DMS79 (cell line): ENCODE data around the gene C4BPB.

Experiments used
- DNase-seq: peaks from one replicate; lab custom pipeline; 2025; lab: John Stamatoyannopoulos, UW

Gene C4BPB

DNA sequence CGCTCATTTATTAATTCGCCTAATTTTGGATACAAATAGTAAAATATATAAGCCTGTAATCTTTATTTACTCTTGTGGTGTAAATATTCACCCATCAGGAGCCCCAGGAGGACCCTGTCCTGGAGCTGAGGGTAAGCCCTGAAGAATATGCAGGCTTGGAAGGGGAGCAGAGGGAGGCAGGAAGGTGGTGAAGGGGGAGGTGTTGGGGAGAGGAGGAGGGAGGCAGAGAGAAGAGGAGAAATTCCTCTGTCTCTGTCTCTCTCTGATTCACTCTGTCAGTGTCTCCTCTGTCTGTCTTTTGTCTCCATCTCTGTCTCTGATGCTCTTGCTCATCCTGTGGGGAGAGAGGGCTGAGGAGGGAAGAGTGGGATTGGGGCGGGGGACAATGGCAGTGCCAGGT, 2.8 kb upstream of the C4BPB start:
- DNase-seq, result no peak

DNA sequence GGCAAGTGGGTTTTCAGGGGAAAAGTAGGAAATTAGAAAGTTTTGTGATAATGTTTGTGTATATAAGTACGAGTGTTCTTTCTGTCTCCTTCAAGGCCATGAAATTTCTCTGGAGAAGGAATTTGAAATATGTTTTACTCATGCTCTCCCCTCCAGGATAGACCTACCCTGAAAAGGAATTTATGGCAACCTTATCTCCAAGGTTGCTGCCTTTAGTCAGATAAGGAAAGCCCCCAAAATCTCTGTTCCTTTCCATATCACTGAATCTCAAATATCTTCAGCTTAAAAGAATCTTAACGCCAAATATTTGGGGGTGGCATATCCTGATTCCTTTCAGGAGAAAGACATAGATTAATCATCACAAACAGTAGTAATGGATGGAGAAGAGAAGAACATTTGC, 499 bp upstream of the C4BPB start:
- no peak for DNase-seq

DNA sequence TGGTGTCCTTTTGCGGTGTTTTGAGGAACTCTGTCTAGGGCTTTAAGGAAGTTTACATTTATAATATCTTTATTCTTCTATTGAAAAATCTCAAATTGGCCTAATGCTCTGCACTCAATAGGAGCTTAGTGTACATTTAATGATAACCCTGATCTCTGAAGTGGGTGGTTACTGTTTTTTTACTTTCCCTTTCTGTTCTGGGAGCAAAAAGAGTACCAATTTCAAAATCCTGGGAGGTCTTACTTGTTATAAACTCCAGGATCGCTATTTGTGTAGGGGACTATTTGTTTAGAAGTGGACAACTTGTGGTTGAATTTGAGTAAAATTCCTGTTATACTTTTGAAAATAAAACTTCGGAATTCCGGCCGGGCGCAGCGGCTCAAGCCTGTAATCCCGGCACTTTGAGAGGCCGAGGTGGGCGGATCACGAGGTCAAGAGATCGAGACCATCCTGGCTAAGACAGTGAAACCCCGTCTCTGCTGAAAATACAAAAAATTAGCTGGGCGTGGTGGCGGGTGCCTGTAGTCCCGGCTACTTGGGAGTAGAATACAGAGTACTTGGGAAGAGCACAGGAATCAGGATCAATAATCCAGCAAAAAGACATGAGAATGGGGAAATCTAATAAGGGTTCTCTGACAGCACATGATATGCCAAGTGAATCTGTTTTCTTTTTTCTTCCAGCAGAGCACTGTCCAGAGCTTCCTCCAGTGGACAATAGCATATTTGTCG, 1.1 kb downstream of the C4BPB start:
- DNase-seq, result no peak

DNA sequence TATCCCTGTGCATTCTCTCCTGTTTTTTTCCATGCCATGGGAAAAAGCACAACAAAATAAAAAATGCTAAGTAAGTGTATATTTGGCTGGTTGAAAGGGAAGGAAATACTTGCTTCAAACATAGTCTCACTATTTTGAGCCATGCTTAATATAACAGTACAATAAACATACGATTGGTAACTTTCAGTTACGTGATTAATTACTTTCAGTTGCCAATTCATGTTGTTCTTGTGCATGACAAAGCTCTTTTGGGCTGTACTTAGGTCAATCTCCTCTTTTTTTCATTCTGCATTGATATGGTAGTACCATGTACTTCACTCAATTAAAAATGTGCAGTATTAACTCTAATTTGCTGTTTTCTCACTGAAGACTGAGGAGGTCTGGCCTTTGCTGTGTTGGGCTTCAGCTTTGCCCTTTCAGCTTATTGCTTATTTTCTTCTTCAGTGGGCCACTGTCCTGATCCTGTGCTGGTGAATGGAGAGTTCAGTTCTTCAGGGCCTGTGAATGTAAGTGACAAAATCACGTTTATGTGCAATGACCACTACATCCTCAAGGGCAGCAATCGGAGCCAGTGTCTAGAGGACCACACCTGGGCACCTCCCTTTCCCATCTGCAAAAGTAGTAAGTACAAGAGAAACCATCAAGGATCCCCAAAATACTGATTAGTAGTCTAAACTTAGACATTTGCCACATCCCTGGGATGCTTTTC, 2.7 kb downstream of the C4BPB start:
- no peak for DNase-seq

DNA sequence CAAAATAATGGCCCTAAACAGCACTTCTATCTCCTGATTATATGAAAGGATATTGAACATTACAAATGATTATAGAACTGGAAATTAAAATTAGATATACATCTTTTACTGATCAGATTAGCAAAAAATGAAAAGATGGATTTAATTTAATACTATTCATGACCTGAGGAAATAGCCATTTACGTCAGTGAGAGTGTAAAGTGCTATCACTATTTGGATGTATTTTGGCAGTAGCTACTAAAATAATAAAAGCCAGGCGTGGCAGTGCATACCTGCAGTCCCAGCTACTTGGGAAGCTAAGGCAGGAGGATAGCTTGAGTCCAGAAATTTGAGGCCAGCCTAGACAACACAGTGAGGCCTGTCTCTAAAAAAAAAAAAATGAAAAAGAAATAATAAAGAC, 5.3 kb downstream of the C4BPB start:
- no peak for DNase-seq

DNA sequence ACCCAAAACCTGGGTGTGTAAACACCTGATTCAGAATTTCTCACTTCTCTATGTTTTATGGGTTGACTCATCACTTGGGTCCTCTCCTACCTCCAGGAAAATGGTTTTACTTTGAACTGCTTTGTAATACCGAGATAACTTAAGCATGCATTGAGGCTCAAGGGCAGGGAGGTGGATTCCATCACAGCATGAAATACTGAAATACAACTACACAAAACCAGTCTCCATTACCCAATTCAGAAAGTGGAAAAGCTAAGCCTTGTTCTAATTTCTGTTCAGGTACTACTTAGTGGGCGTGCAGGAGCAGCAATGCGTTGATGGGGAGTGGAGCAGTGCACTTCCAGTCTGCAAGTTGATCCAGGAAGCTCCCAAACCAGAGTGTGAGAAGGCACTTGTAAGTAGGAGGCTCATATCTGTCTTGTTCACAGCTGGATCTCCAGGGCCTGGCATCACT, 9.2 kb downstream of the C4BPB start:
- DNase-seq, result no peak

DNA sequence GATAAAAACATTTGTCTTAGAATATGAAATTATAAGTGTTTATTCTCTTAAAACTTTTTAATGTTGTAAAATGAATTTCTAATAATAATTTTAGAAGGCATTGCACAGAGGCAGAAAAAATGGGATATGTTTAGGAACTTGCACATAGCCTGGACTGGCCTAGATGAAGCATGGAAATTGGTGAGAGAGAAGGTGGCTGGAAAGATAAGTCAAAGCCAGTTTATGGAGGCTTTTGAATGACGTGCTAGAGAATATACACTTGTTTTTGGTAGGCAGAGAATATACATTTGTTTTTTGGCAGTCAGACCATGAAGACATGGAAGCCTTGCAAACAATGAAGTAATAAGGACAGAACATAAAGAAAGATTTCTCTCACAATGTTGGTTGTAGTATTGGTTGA, 13.1 kb downstream of the C4BPB start:
- DNase-seq, result no peak

DNA sequence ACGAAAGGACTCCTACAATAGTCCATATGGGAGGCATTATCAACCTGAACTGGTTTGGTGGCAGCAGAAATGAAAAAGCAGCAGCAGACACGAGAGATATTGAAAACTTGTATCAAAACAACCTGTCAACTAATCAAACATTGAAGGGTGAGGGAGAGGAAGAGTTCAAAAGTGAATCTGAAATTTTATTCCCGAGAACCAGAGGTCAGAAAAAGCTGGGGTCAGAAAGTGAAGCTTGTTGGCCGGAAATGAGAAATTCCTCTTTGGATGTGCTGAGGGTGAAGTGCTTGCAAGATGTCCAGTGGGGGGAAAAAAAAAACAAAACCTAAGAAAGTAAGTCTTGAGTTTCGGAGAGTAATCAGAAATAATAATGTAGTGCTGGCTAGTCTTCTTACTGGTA, 13.5 kb downstream of the C4BPB start:
- no peak for DNase-seq

DNA sequence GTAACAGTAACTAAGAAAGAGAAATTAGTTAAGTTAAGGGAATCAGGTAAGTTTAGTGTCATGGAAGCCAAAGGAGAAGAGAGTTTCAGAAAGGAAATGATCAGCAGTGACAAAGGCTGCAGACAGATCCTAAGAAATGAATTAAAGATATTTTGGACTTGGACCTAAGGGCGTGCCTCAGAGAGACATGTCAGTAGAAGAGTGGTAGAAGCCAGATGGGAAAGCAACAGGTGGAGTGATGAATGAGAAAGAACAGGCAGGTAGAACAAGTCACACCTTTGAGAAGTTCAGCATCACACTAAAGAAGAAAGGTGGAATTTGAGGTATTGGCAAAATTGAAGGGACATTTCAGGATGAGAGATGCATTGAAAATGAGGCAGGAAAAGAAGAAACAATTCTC, 14.0 kb downstream of the C4BPB start:
- DNase-seq, result no peak

DNA sequence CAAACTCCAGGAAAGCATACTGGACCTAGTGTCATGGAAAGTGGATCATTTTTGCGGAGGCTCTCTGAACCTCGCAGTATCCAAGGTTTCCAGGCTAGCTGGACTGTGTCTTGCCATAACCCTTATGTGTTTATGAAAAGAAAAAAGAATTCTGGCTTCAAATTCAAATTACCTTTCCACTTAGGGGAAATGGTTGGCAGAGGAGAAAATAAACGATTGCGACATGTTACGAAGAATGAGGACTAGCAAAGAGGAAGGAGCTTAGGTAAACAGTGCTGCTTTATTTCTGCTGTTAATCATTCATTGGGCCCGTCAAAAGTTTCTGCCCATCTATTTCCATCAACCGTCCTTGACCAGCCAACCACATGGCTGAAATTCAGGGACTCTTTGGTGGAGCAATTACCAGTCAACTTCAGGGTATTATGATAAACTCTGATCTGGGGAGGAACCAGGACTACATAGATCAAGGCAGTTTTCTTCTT, 15.3 kb downstream of the C4BPB start, which contains the start of gene C4BPA:
C4BPA (plus strand) TSS at position 342 of the 482 bp plus-strand sequence. CDS start 8,793 bp downstream, outside the sequence.
- no peak for DNase-seq

DNA sequence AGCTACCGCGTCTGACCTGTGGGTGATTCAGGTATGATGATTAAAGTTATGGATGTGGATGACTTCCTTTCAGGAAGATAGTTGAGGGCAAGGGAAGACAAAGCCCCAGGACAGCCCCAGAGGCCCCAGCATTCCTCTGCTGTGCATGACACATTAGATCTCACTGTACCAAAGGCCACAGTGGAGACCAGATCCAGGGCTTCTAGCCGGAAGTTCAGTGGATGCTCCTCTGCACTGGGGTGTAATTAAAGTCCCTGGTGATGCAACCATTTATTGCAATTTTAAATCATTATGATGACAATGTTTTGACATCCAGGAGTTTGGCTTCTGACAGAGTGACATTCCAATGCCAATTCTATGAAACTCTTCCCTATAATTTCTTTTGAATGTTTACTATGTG, 20.3 kb downstream of the C4BPB start:
- DNase-seq, result no peak

DNA sequence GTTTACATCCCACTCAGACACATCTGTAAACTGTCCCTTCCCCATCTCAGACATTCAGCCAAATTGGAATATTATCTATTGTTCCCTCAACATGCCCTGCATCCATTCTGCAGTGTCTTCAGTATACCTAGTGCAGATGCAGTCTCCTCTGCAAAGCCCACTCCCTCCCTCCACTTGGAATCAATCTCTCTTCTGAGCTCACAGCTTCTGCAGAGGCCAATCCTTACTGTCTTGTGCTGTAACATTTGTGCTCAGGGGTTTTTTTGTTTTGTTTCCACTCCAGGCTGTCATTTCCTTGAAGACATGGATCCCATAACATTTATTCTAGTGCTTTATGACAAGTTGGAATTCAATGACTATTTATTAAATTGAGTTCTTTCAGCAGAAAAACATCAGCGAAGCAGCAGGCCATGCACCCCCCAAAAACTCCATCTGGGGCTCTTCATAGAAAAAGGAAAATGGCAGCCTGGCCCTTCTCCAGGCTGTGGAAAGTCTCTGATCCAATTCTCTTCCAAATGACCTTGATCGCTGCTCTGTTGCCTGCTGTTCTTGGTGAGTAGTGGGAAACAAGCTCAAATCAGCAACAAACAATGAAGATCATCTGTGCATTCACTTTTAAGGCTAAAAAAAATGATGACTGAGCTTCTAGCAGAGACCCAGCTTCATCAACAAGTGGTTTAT, 24.1 kb downstream of the C4BPB start:
- DNase-seq, result no peak

DNA sequence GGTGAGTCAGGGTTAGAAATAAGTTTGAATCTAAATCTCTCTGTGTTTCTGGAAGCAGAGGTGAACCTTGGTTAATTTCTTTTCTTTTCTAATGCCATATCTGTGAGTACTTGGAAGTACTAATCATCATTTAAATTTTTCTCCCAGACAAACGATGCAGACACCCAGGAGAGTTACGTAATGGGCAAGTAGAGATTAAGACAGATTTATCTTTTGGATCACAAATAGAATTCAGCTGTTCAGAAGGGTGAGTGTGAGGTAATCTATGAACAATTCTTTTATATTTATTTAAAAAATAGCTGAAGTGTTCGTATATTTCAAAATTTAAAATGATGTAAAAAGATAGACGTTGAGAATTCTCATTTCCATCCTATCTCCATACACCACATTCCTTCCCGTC, 26.6 kb downstream of the C4BPB start:
- DNase-seq, result no peak

DNA sequence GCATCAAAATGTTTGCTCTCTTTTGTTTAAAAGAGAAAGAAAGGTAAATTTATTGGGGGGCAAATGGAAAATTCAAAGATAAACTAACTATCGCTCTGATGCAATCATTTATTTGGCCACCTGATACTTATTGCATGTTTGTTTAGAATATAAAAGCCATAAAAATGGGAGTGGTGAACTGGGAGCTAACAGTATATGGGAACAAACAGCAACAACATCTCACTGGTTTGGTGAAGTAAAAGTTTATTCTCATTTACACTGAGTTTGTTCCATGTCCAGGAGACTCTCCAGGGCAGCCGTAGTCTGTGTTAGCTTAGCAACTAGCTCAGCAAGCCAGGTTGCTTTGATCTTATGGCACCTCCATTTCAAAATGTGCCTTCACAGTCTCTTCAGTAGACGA, 35.7 kb downstream of the C4BPB start:
- no peak for DNase-seq

DNA sequence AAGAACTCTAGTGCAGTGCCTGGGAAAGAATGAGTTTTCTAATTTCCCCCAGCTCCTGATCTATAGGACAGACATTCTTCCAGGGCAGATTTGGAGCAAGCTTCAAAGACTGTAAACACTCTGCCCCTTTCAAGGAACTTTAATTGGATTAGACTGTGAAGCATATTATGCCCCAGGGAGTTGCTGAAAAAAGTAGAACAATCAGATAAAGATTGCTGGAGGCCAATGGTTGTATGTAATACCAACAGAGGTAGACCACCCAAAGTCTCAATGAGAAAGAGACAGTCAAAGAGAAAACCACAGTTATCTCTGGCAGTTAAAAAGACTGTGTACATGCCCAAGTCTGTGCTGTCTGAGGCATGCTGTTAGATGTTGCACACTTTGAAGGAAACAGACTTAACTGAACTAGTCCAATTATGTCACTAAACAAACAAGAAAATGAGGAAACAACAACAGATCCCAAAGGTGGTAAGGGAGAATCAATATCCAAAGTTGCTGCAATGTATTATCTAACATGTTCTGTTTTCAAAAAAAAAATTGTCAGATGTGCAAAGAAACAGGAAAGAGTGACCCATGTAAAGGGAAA, 39.8 kb downstream of the C4BPB start:
- no peak for DNase-seq

DNA sequence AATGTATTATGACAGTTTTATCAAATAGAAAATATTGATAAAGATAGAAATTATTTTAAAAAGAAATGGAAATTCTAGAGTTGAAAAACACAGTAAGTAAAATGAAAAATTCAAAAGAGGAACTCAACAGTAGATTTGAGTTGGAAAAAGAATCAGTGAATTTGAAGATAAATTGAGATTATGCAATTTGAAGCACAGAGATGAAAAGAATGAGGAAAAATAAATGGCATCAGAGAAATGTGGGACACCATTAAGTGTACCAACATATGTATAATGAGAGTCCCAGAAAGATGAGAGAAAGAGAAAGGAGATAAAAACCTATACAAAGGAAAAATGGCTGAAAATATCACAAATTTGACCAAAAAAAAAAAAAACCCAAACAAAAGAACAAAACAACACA, 40.4 kb downstream of the C4BPB start:
- DNase-seq, result no peak

DNA sequence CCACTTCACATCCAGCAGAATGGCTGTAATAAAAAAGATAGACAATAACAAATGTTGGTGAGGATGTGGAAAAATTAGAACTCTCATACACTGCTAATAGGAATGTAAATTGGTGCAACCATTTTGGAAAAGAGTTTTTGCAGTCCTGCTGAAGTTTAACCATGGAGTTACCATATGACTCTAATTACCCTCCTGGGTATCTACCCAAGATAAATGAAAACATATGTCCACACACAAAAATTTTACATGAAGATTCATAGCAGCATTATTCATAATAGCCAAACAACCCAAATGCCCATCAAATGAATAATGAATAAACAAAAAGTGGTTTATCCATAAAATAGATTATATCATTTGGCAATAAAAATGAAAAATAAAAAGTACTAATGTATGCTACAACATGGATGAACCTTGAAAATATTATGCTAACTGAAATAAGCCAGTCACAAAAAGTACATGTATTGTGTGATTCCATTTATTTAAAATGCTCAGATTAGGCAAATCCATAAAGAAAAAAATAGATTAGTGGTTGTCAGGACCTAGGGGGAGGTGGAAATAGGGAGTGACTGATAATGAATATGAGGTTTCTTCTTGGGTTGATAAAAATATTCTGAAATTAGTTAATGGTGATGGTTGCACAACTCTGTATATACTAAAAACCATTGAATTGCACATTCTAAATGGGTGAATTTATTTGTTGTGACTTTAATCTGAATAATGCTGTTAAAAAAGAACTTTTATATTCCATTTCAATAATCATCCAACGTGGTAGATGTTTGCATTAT, 41.8 kb downstream of the C4BPB start:
- no peak for DNase-seq

DNA sequence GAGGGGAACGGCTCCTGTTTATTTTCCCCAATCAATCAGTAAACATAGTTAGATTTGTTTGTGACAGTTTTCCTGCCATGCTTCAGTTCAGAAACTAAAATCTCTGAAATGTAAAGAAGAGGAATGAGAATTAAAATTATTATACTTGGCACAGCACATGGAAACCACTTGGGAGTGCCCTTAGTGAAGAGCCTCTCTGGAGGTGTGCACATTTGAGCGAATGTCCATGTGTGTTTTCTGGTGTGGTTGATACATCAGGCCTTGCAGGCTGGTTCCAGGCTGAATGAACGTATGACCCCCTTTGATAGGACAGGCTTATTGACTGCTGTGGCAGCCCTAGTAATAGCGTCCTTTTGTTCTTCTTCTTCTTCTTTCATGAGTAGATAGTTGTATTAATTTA, 42.5 kb downstream of the C4BPB start:
- no peak for DNase-seq

DNA sequence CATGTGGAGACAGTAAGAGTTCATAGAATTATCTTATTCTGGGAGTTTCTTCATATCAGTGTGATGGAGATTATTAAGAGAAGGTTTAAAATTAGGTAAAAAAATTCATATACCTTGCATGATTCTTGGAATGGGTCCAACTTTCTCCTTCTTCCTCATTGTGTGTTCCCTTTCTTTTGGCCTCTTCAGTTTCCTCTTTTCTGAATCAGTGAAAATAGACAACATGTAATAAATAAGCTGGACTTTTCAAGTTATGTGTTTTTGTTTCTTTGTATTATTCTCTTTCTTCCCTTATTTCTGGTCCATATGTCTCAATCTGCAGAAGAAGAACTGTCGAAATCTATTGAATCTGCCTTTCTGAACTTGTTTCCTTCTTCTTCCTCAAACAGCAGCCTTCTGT, 45.9 kb downstream of the C4BPB start:
- no peak for DNase-seq

DNA sequence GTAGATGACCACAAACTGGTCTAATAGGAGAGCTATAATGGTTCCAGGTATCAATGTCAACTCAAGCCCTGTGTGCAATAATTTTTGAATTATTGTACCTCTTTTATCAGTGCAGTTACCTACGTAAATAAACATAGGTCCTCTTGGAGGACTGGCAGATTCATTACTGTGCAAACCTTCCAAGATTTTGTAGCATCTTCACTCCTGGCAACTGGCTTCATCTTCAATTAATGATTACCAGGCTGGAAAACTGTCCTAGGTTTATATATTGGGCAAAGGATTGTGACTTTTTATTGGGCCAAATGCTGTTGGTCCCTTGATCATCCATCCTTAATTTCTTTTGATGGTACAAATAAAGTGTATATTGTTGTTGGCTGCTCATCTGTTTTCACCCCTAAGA, 51.0 kb downstream of the C4BPB start:
- DNase-seq, result no peak

DNA sequence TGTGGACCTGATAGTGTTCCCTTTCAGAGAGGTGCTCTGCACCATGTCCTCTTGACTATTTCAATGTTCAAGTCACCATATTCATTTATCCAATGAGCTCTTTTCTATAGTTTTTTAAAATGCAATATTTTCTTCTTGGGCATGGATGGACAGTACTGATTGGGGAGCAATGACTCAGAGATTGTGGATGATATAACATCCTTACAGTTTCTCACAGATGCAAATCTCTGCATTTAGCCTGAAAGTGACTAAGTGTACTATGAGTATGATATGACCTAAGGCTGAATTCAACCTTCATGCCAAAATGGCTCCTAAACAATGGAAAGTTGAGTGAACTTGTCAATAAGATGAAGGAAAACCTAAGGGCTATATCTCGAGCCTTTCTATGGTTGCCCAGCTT, 51.9 kb downstream of the C4BPB start:
- no peak for DNase-seq
